DOHH2 (cell line): ENCODE results near the gene SPACDR.

Source experiments
- H3F3A ChIP-seq: fragments of 200-600 bp; sonication (generic), shearing (Covaris generic); 2 replicates; pipeline ENCODE4 v1.6.0; 2016; ENCODE audit warnings: antibody characterized with exemption, mild to moderate bottlenecking; ENCODE audit not compliant: control insufficient read depth, insufficient read depth
- H3K27ac ChIP-seq: fragments of 200-600 bp; sonication (generic); 2 replicates; pipeline ENCODE4 v1.5.1; 2014; ENCODE audit warnings: low read depth, mild to moderate bottlenecking, low read length, moderate library complexity
- H3K27me3 ChIP-seq: fragments of 200-600 bp; sonication (generic); 2 replicates; pipeline ENCODE4 v1.6.1; 2014; ENCODE audit warnings: mild to moderate bottlenecking, low read length, mixed read lengths; ENCODE audit not compliant: control insufficient read depth
- H3K36me3 ChIP-seq: fragments of 200-600 bp; sonication (generic); 2 replicates; pipeline ENCODE4 v1.6.1; 2014; ENCODE audit warnings: mild to moderate bottlenecking, low read length, moderate library complexity, mixed read lengths; ENCODE audit not compliant: control insufficient read depth
- H3K4me1 ChIP-seq: fragments of 200-600 bp; sonication (generic); 2 replicates; pipeline ENCODE4 v1.6.1; 2014; ENCODE audit warnings: mild to moderate bottlenecking, low read length, mixed read lengths; ENCODE audit not compliant: control insufficient read depth
- H3K4me2 ChIP-seq: fragments of 200-600 bp; sonication (generic); 2 replicates; pipeline ENCODE4 v1.6.0; 2014; ENCODE audit warnings: mild to moderate bottlenecking, low read length, moderate library complexity
- H3K4me3 ChIP-seq: fragments of 200-600 bp; sonication (generic); 2 replicates; pipeline ENCODE4 v1.5.1; 2014; ENCODE audit warnings: mild to moderate bottlenecking, low read length, mixed read lengths
- H3K79me2 ChIP-seq: fragments of 200-600 bp; sonication (generic); 2 replicates; pipeline ENCODE4 v1.6.1; 2014; ENCODE audit warnings: mild to moderate bottlenecking, low read length, mixed read lengths; ENCODE audit not compliant: control insufficient read depth
- H3K9me2 ChIP-seq: fragments of 200-600 bp; sonication (generic); replicated peaks from 2 replicates; pipeline ENCODE4 v1.6.1; 2014; ENCODE audit warnings: mild to moderate bottlenecking, low read length, mixed read lengths; ENCODE audit not compliant: control insufficient read depth
- H3K9me3 ChIP-seq: fragments of 200-600 bp; sonication (generic); 2 replicates; pipeline ENCODE4 v1.6.1; 2014; ENCODE audit warnings: antibody characterized with exemption, low read length, mixed read lengths; ENCODE audit not compliant: control insufficient read depth, insufficient read depth
- H4K20me1 ChIP-seq: fragments of 200-600 bp; sonication (generic); 2 replicates; pipeline ENCODE4 v1.6.0; 2014; ENCODE audit warnings: low read depth, mild to moderate bottlenecking, antibody characterized with exemption, low read length, moderate library complexity; ENCODE audit not compliant: control insufficient read depth, insufficient read depth
- EZH2phosphoT487 ChIP-seq: fragments of 200-600 bp; sonication (generic); IDR thresholded peaks from 2 replicates; pipeline ENCODE4 v1.6.1; 2017; ENCODE audit warnings: borderline replicate concordance, mild to moderate bottlenecking, antibody characterized with exemption, low read length, moderate library complexity, mixed read lengths
- TF ChIP-seq, protein P1 (sequence below): fragments of 200-600 bp; sonication (generic); IDR thresholded peaks from one replicate; pipeline ENCODE4 v1.5.1; 2014; ENCODE audit warnings: antibody characterized with exemption, mild to moderate bottlenecking, low read depth, low read length; ENCODE audit not compliant: poor library complexity, severe bottlenecking

Gene SPACDR

DNA sequence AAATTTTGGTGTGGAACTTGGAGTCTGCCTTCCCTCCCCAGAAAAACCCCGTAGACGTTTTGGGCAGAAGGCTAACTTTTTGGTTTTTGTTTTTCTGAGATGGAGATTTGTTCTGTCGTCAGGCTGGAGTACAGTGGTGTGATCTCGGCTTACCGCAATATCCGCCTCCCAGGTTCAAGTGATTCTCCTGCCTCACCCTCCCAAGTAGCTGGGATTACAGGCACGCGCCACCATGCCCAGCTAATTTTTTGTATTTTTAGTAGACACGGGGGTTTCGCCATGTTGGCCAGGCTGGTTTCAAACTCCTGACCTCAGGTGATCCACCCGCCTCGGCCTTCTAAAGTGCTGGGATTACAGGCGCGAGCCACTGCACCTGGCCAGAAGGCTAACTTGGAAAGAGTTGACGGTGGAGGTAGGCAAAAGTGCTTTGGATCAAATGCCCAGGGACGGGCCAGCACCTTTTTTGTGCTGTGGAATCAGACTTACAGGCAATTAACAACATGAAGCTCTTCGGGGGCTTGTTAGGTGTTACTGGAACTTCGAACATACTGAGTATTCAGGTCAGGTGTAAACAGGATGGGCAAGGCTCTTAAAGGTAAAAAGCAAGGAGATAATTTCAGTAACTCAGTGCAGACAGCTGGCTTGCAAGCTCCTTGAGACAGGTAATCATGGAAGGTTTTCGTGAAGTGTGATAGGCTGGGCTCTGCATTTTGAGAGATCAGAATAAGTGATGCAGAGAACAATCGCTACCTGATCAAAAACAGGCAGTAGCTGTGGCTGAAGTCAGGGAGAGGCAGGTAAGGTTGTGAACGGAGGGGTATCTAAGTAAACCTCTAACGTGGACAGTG, 29.5 kb downstream of the SPACDR start:
- peaks cover 64% of the 10 kb centered on the region for H3K36me3 ChIP-seq
- peaks cover 11% of the 10 kb centered on the region; the same call in 1 of the 2 replicates for H4K20me1 ChIP-seq
- H3K79me2 ChIP-seq: peaks cover 69% of the 10 kb centered on the region
- peak overlapping the region; percentile 80 for H3K27ac ChIP-seq
- H3K9me2 ChIP-seq: no peaks in the 10 kb centered on the region
- peak overlapping the region; percentile 83 for H3K4me2 ChIP-seq
- no peak for TF ChIP-seq EZH2phosphoT487
- TF ChIP-seq, protein P1, sequence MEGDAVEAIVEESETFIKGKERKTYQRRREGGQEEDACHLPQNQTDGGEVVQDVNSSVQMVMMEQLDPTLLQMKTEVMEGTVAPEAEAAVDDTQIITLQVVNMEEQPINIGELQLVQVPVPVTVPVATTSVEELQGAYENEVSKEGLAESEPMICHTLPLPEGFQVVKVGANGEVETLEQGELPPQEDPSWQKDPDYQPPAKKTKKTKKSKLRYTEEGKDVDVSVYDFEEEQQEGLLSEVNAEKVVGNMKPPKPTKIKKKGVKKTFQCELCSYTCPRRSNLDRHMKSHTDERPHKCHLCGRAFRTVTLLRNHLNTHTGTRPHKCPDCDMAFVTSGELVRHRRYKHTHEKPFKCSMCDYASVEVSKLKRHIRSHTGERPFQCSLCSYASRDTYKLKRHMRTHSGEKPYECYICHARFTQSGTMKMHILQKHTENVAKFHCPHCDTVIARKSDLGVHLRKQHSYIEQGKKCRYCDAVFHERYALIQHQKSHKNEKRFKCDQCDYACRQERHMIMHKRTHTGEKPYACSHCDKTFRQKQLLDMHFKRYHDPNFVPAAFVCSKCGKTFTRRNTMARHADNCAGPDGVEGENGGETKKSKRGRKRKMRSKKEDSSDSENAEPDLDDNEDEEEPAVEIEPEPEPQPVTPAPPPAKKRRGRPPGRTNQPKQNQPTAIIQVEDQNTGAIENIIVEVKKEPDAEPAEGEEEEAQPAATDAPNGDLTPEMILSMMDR: no peak
- H3K4me3 ChIP-seq: peak overlapping the region; percentile 77
- H3K27me3 ChIP-seq: no peaks in the 10 kb centered on the region
- peaks cover 55% of the 10 kb centered on the region for H3F3A ChIP-seq
- H3K9me3 ChIP-seq: no peaks in the 10 kb centered on the region
- peaks cover 60% of the 10 kb centered on the region for H3K4me1 ChIP-seq

DNA sequence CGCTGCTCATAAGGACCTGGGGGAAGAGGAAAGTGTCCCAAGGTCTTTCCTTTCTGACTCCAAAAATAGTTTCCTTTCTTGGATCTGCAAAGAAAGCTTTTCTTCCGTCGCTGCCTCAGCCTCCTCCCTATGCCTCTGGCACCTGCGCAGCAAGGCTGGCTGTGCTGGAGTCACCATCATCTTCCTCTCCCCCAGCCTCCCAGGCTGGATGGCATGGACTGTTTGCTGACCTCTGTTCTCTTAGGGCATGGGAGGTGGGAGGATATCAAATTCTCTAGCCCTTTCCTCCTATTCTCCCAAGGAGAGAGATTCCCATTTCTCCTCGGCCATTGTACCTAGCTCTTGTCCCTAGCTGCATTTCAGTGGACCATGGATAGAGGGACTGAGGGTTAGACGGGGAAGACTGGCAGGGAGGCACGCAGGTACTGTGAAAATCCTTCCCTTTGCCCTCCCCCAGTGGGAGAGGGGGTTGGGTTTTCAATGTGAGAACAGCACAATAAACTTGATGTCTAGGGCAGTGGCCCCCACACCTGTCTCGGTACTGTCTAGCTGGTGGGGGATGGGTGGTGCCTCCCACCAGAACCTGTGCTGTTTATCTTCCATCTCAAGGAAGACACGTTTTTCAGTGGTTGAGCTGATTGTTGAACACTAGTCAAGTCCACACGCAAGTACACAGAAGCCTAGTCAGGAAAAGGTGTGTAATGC, 30.3 kb downstream of the SPACDR start:
- Histone ChIP-seq H3K4me1 (peaks cover 60% of the 10 kb centered on the region), H3F3A (peaks cover 55% of the 10 kb centered on the region), H3K36me3 (peaks cover 64% of the 10 kb centered on the region), H3K9me2 (no peaks in the 10 kb centered on the region), H4K20me1 (peaks cover 11% of the 10 kb centered on the region; the same call in 1 of the 2 replicates), H3K79me2 (peaks cover 69% of the 10 kb centered on the region), H3K4me3 (peak overlapping the region; percentile 77), H3K27ac (peak overlapping the region; percentile 80), H3K27me3 (no peaks in the 10 kb centered on the region), H3K4me2 (peak overlapping the region; percentile 83), H3K9me3 (no peaks in the 10 kb centered on the region)
- TF ChIP-seq, protein P1: no peak
- TF ChIP-seq EZH2phosphoT487: no peak

- peaks cover 64% of the 10 kb centered on the region for H3K36me3 ChIP-seq
- no peaks in the 10 kb centered on the region for H3K27me3 ChIP-seq
- H3K4me2 ChIP-seq: peak overlapping the region; percentile 83
- peak overlapping the region; percentile 77; the same call in 1 of the 2 replicates for H3K4me3 ChIP-seq
- H3K9me3 ChIP-seq: no peaks in the 10 kb centered on the region
- H3F3A ChIP-seq: peaks cover 52% of the 10 kb centered on the region
- H3K27ac ChIP-seq: peak overlapping the region; percentile 80
- TF ChIP-seq, protein P1: no peak
- no peak for TF ChIP-seq EZH2phosphoT487
- no peaks in the 10 kb centered on the region for H3K9me2 ChIP-seq
- H3K4me1 ChIP-seq: peaks cover 60% of the 10 kb centered on the region
- H3K79me2 ChIP-seq: peaks cover 69% of the 10 kb centered on the region
- peaks cover 11% of the 10 kb centered on the region; the same call in 1 of the 2 replicates for H4K20me1 ChIP-seq
Measured at GRCh38 chr7:100433276-100433591, 30.8 kb downstream of the SPACDR start.
